Measurements from ENCODE around the gene ALCAM.
A peak's percentile ranks its signal among the peaks of the same experiment; 100 is the strongest.

The ALCAM gene

GRCh38 chr3:105368566-105369499 is 2.1 kb downstream of the ALCAM start:
- H3K4me1 ChIP-seq (ENCODE audit: control insufficient read depth, insufficient read depth, low read length), result peaks cover 11% of the 10 kb centered on the region
- H3K9ac ChIP-seq (ENCODE audit: low read length in 2 of 2), result peak overlapping the region; percentile 61 to 87
- H3K36me3 ChIP-seq (ENCODE audit: control insufficient read depth in 2 of 2, insufficient read depth in 2 of 2, low read length in 2 of 2), result no peaks in the 10 kb centered on the region
- H3K4me3 ChIP-seq (ENCODE audit: low read length in 2 of 2), result peak overlapping the region; percentile 87 to 94
- H3K9me3 ChIP-seq (ENCODE audit: control insufficient read depth in 2 of 2, low read length in 2 of 2), result no peaks in the 10 kb centered on the region
- peak overlapping the region; percentile 65 for H3K27ac ChIP-seq (ENCODE audit: low read length)
- peaks cover 0 to 4% of the 10 kb centered on the region in 2 donors for H3K27me3 ChIP-seq (ENCODE audit: control insufficient read depth in 1 of 2, insufficient read depth in 2 of 2, low read length in 2 of 2)

- H3K27ac ChIP-seq (ENCODE audit: low read length), result peak overlapping the region; percentile 65
- H3K4me3 ChIP-seq (ENCODE audit: low read length in 2 of 2), result peak overlapping the region; percentile 87 to 94
- no peaks in the 10 kb centered on the region for H3K9me3 ChIP-seq (ENCODE audit: control insufficient read depth in 2 of 2, low read length in 2 of 2)
- H3K36me3 ChIP-seq (ENCODE audit: control insufficient read depth in 2 of 2, insufficient read depth in 2 of 2, low read length in 2 of 2), result no peaks in the 10 kb centered on the region
- peaks cover 0 to 4% of the 10 kb centered on the region in 2 donors for H3K27me3 ChIP-seq (ENCODE audit: control insufficient read depth in 1 of 2, insufficient read depth in 2 of 2, low read length in 2 of 2)
- peaks cover 11% of the 10 kb centered on the region for H3K4me1 ChIP-seq (ENCODE audit: control insufficient read depth, insufficient read depth, low read length)
- H3K9ac ChIP-seq (ENCODE audit: low read length in 2 of 2), result peak overlapping the region; percentile 61 to 87
These were observed 3.0 kb downstream of the ALCAM start for GRCh38 chr3:105369500-105370371.

GRCh38 chr3:105373383-105373782 is 6.7 kb downstream of the ALCAM start:
- H3K4me3 ChIP-seq (ENCODE audit: low read length in 2 of 2), result no peak overlapping the region
- H3K9me3 ChIP-seq (ENCODE audit: control insufficient read depth in 2 of 2, low read length in 2 of 2), result no peaks in the 10 kb centered on the region
- no peaks in the 10 kb centered on the region for H3K36me3 ChIP-seq (ENCODE audit: control insufficient read depth in 2 of 2, insufficient read depth in 2 of 2, low read length in 2 of 2)
- no peak overlapping the region for H3K27ac ChIP-seq (ENCODE audit: low read length)
- peaks cover 0 to 4% of the 10 kb centered on the region in 2 donors for H3K27me3 ChIP-seq (ENCODE audit: control insufficient read depth in 1 of 2, insufficient read depth in 2 of 2, low read length in 2 of 2)
- H3K9ac ChIP-seq (ENCODE audit: low read length in 2 of 2), result no peak overlapping the region
- peaks cover 4% of the 10 kb centered on the region for H3K4me1 ChIP-seq (ENCODE audit: control insufficient read depth, insufficient read depth, low read length)

- Histone ChIP-seq H3K9ac (ENCODE audit: low read length in 2 of 2) (no peak overlapping the region), H3K9me3 (ENCODE audit: control insufficient read depth in 2 of 2, low read length in 2 of 2) (no peaks in the 10 kb centered on the region), H3K27me3 (ENCODE audit: control insufficient read depth in 1 of 2, insufficient read depth in 2 of 2, low read length in 2 of 2) (no peaks in the 10 kb centered on the region), H3K4me3 (ENCODE audit: low read length in 2 of 2) (no peak overlapping the region), H3K36me3 (ENCODE audit: control insufficient read depth in 2 of 2, insufficient read depth in 2 of 2, low read length in 2 of 2) (no peaks in the 10 kb centered on the region), H3K27ac (ENCODE audit: low read length) (no peak overlapping the region), H3K4me1 (ENCODE audit: control insufficient read depth, insufficient read depth, low read length) (no peaks in the 10 kb centered on the region)
These were observed 9.2 kb downstream of the ALCAM start for GRCh38 chr3:105375750-105376511.

- no peaks in the 10 kb centered on the region for H3K36me3 ChIP-seq (ENCODE audit: control insufficient read depth in 2 of 2, insufficient read depth in 2 of 2, low read length in 2 of 2)
- H3K27ac ChIP-seq (ENCODE audit: low read length), result no peak overlapping the region
- H3K4me1 ChIP-seq (ENCODE audit: control insufficient read depth, insufficient read depth, low read length), result no peaks in the 10 kb centered on the region
- no peak overlapping the region for H3K9ac ChIP-seq (ENCODE audit: low read length in 2 of 2)
- H3K9me3 ChIP-seq (ENCODE audit: control insufficient read depth in 2 of 2, low read length in 2 of 2), result no peaks in the 10 kb centered on the region
- H3K27me3 ChIP-seq (ENCODE audit: control insufficient read depth in 1 of 2, insufficient read depth in 2 of 2, low read length in 2 of 2), result no peaks in the 10 kb centered on the region
- no peak overlapping the region for H3K4me3 ChIP-seq (ENCODE audit: low read length in 2 of 2)
These were observed 11.0 kb downstream of the ALCAM start for GRCh38 chr3:105377716-105378115.

GRCh38 chr3:105385179-105385578 is 18.5 kb downstream of the ALCAM start:
- Histone ChIP-seq H3K9me3 (ENCODE audit: control insufficient read depth in 2 of 2, low read length in 2 of 2) (no peaks in the 10 kb centered on the region), H3K4me1 (ENCODE audit: control insufficient read depth, insufficient read depth, low read length) (no peaks in the 10 kb centered on the region), H3K4me3 (ENCODE audit: low read length in 2 of 2) (no peak overlapping the region), H3K36me3 (ENCODE audit: control insufficient read depth in 2 of 2, insufficient read depth in 2 of 2, low read length in 2 of 2) (no peaks in the 10 kb centered on the region), H3K27me3 (ENCODE audit: control insufficient read depth in 1 of 2, insufficient read depth in 2 of 2, low read length in 2 of 2) (no peaks in the 10 kb centered on the region), H3K27ac (ENCODE audit: low read length) (no peak overlapping the region), H3K9ac (ENCODE audit: low read length in 2 of 2) (no peak overlapping the region)

GRCh38 chr3:105385819-105386508 is 19.3 kb downstream of the ALCAM start:
- Histone ChIP-seq H3K36me3 (ENCODE audit: control insufficient read depth in 2 of 2, insufficient read depth in 2 of 2, low read length in 2 of 2) (no peaks in the 10 kb centered on the region), H3K9ac (ENCODE audit: low read length in 2 of 2) (no peak overlapping the region), H3K27me3 (ENCODE audit: control insufficient read depth in 1 of 2, insufficient read depth in 2 of 2, low read length in 2 of 2) (no peaks in the 10 kb centered on the region), H3K4me1 (ENCODE audit: control insufficient read depth, insufficient read depth, low read length) (no peaks in the 10 kb centered on the region), H3K9me3 (ENCODE audit: control insufficient read depth in 2 of 2, low read length in 2 of 2) (no peaks in the 10 kb centered on the region), H3K4me3 (ENCODE audit: low read length in 2 of 2) (no peak overlapping the region), H3K27ac (ENCODE audit: low read length) (no peak overlapping the region)

- Histone ChIP-seq H3K4me3 (ENCODE audit: low read length in 2 of 2) (no peak overlapping the region), H3K9ac (ENCODE audit: low read length in 2 of 2) (no peak overlapping the region), H3K9me3 (ENCODE audit: control insufficient read depth in 2 of 2, low read length in 2 of 2) (no peaks in the 10 kb centered on the region), H3K27ac (ENCODE audit: low read length) (no peak overlapping the region), H3K36me3 (ENCODE audit: control insufficient read depth in 2 of 2, insufficient read depth in 2 of 2, low read length in 2 of 2) (no peaks in the 10 kb centered on the region), H3K27me3 (ENCODE audit: control insufficient read depth in 1 of 2, insufficient read depth in 2 of 2, low read length in 2 of 2) (no peaks in the 10 kb centered on the region), H3K4me1 (ENCODE audit: control insufficient read depth, insufficient read depth, low read length) (no peaks in the 10 kb centered on the region)
These were observed 20.5 kb downstream of the ALCAM start for GRCh38 chr3:105387122-105387751.

- H3K4me3 ChIP-seq (ENCODE audit: low read length in 2 of 2), result no peak overlapping the region
- no peaks in the 10 kb centered on the region for H3K27me3 ChIP-seq (ENCODE audit: control insufficient read depth in 1 of 2, insufficient read depth in 2 of 2, low read length in 2 of 2)
- no peaks in the 10 kb centered on the region for H3K9me3 ChIP-seq (ENCODE audit: control insufficient read depth in 2 of 2, low read length in 2 of 2)
- no peaks in the 10 kb centered on the region for H3K36me3 ChIP-seq (ENCODE audit: control insufficient read depth in 2 of 2, insufficient read depth in 2 of 2, low read length in 2 of 2)
- H3K4me1 ChIP-seq (ENCODE audit: control insufficient read depth, insufficient read depth, low read length), result no peaks in the 10 kb centered on the region
- H3K27ac ChIP-seq (ENCODE audit: low read length), result no peak overlapping the region
- no peak overlapping the region for H3K9ac ChIP-seq (ENCODE audit: low read length in 2 of 2)
These were observed 21.5 kb downstream of the ALCAM start for GRCh38 chr3:105388176-105388575.
